Tibial nerve (tissue), 3 donors: ENCODE results near the gene IFT57.

Experiments used
- POLR2A ChIP-seq, 2 donors: fragments of 450-650 bp; IDR thresholded peaks; one replicate each; pipeline ENCODE4 v1.6.1; 2017; ENCODE audit warnings: antibody characterized with exemption in 2 of 2, mild to moderate bottlenecking in 2 of 2, moderate library complexity in 2 of 2
- TF ChIP-seq, protein P1 (sequence below), 5 experiments: fragments of 200-600 bp in 3 of 5; fragments of 450-650 bp in 2 of 5; sonication (generic) in 3 of 5; IDR thresholded peaks; one replicate each; pipeline ENCODE4 v1.5.1; 2016 to 2019; ENCODE audit warnings: antibody characterized with exemption in 5 of 5, mild to moderate bottlenecking in 3 of 5, moderate library complexity in 2 of 5

DNA sequence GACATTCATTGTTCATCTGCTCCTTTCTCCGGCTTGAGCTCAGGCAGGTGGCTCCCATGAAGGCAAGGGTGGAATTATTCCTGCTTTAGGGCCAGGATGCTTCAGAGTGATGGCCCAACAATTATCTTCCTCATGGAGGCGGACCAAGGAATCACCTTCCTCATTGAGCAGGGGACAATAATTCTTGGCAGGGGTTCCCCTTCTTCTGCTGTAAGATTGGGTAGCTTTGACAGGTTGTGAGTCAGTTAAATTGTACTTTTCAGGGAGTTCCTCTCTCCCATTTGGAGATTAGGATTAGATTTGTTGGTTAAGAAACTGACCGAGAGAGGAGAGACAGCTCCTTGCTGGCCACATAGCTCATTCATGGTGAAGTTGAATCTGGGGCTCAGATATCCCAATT is 99.9 kb downstream of the IFT57 start:
- TF ChIP-seq, protein P1, sequence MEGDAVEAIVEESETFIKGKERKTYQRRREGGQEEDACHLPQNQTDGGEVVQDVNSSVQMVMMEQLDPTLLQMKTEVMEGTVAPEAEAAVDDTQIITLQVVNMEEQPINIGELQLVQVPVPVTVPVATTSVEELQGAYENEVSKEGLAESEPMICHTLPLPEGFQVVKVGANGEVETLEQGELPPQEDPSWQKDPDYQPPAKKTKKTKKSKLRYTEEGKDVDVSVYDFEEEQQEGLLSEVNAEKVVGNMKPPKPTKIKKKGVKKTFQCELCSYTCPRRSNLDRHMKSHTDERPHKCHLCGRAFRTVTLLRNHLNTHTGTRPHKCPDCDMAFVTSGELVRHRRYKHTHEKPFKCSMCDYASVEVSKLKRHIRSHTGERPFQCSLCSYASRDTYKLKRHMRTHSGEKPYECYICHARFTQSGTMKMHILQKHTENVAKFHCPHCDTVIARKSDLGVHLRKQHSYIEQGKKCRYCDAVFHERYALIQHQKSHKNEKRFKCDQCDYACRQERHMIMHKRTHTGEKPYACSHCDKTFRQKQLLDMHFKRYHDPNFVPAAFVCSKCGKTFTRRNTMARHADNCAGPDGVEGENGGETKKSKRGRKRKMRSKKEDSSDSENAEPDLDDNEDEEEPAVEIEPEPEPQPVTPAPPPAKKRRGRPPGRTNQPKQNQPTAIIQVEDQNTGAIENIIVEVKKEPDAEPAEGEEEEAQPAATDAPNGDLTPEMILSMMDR (IDR thresholded peaks at IDR 0.05) = no peak
- no peak for TF ChIP-seq POLR2A (IDR thresholded peaks at IDR 0.05)
